GM13977 (cell line): ENCODE measurements around the gene B4GALT1.
A peak's percentile ranks its signal among the peaks of the same experiment; 100 is the strongest.
"Not testable (repeated sequence)": the region's sequence is repeated elsewhere in the genome, so short reads cannot be mapped to it uniquely, and the experiment has no call there.

Experiments used
- DNase-seq: peaks from one replicate; pipeline ENCODE4 v3.0.0; 2012; ENCODE audit warnings: low spot score
- CTCF ChIP-seq: IDR thresholded peaks from 2 replicates; pipeline ENCODE4 v1.5.1; 2012; ENCODE audit warnings: mild to moderate bottlenecking, control low read depth; ENCODE audit not compliant: insufficient read depth; ENCODE audit errors: extremely low read depth, missing control alignments
- in situ Hi-C: fragments of 300-500 bp; cut with MboI; formaldehyde crosslinking; loops from one replicate; pipeline ENCODE4 v1.12.0; 2022; ENCODE audit warnings: low sequenced_read_pairs, low pct_unique_long_range_greater_than_20kb, mixed read lengths, inconsistent platforms; ENCODE audit not compliant: unreplicated experiment

Gene B4GALT1

GRCh38 chr9:33099754-33100153 lies 67.4 kb downstream of the B4GALT1 start:
- in situ Hi-C loops, result no loop called here
- TF ChIP-seq CTCF, result no peak
- no peak for DNase-seq

- in situ Hi-C loops, result no loop called here
- no peak for DNase-seq
- TF ChIP-seq CTCF, result no peak
These were observed 69.9 kb downstream of the B4GALT1 start for GRCh38 chr9:33097192-33097591.

- in situ Hi-C loops, result no loop called here
- no peak for TF ChIP-seq CTCF
- DNase-seq, result no peak
These were observed 74.5 kb downstream of the B4GALT1 start for GRCh38 chr9:33092634-33093033.

- in situ Hi-C loops, DNase-seq: not testable (repeated sequence)
These were observed 81.5 kb downstream of the B4GALT1 start for GRCh38 chr9:33085672-33086071.

GRCh38 chr9:33082538-33083326 lies 84.4 kb downstream of the B4GALT1 start:
- in situ Hi-C loops, result loop anchor here (5.0 kb wide), 1 partner anchor 140 kb away; no protein-coding TSS in a partner anchor
- no peak for DNase-seq
- TF ChIP-seq CTCF, result no peak

- no peak for DNase-seq
- in situ Hi-C loops, result loop anchor here (5.0 kb wide), 1 partner anchor 140 kb away; no protein-coding TSS in a partner anchor
- no peak for TF ChIP-seq CTCF
These were observed 85.0 kb downstream of the B4GALT1 start for GRCh38 chr9:33082128-33082527.

- peak; percentile 73 for TF ChIP-seq CTCF
- in situ Hi-C loops, result loop anchor here (5.0 kb wide), 1 partner anchor 141 kb away; no protein-coding TSS in a partner anchor
- peak; percentile 78 for DNase-seq
These were observed 85.8 kb downstream of the B4GALT1 start for GRCh38 chr9:33081128-33081851.
